ENCODE data around the gene KCND3. TPM values are rescaled to one million over a fixed set of nuclear protein-coding genes. Genes with fewer than 3 reads are reported as not detected.

Gene KCND3
- total RNA-seq, 1 donor from 2014 or later, result 2.6 TPM

GRCh38 chr1:111958075-111958474, 31.4 kb downstream of the KCND3 start:
- DNase-seq, result no peak

- DNase-seq, result no peak
Observed at GRCh38 chr1:111956155-111956771, 33.2 kb downstream of the KCND3 start.

GRCh38 chr1:111955755-111956154, 33.7 kb downstream of the KCND3 start:
- no peak for DNase-seq

DNA sequence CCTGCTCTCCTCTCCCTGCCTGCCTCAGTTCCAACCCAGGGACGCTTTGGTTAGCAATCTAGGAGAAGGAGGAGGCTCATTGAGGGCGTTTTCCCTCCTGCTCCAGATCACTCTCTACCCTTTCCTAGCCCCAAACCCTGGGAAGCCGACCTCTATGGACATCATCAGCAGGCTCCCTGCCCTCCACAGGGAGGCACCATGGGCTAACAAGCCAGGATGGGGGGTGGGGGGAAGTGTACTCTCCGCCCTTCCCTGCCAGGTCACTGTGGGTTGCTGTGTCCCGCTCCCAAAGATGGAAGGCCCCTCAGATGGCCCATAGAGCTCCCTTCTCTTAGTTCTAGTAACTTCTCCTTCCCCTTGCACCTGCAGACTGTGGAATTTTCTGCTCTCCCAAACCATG, 35.7 kb downstream of the KCND3 start:
- no peak for DNase-seq

- DNase-seq, result no peak
Observed at GRCh38 chr1:111952125-111952657, 37.3 kb downstream of the KCND3 start.

- DNase-seq, result peak; percentile 41
Observed at GRCh38 chr1:111948209-111949171, 41.0 kb downstream of the KCND3 start.

DNA sequence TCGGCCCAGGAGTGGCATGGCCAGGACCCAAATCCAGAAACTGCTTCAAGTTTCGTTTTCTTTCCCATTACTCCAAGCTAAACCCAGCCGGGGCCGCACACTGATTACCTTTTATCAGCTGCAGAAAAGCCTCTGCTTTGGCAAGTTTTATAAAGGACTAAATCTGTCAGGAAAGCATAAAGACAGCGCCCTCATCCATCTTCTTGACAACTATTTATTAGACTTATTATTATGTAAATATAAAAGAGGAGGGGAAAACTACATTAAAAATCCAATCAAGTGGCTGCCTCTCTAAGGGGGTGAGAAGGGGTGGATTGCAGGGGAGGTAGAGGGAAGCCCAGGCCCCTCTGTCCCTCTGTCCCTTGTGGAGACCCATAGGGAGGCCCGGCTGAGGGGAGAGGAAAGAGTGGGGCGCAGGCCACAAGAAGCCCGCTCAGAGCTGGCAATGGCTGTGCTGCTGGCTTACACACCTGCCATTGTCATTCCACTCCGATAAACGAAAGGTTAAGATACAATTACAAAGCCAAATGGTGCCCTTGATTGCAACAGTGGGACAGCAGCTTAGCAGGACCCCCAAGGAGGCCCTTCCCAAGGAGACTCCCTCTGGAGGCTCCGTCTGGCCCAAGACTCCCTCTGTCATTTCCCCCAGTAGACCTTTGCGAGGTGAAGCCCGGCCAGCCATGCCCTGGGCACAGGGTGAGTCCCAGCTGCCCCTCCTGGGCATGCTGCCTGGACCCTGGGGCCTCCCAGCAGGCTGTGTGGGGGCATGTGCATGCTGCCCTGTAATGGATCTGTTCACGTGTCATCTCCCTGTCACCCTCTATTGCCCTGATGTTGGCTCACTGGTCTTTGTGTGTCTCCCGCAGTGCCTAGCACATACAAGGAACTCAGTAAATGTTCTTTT, 45.4 kb downstream of the KCND3 start:
- peak; percentile 63 for DNase-seq

DNA sequence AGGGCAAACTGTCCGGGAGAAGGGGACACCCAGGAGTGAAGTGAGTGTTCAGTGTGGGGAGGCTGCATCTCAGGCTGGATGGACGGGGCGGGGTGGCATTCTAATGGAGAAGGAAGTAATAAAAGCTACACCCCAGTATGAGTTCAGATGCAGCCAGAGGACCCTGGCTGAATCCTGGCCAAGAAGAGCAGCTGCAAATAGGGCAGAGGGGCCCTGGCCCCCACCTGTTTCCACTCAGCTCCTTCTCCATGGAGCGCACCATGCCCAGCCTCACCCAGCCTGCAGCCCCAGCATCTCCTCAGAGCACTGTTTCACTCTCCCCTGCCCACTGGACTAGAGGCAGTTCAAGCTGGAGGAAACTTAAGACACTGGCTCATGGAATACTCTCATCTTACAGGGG, 46.4 kb downstream of the KCND3 start:
- DNase-seq, result peak; percentile 84

DNA sequence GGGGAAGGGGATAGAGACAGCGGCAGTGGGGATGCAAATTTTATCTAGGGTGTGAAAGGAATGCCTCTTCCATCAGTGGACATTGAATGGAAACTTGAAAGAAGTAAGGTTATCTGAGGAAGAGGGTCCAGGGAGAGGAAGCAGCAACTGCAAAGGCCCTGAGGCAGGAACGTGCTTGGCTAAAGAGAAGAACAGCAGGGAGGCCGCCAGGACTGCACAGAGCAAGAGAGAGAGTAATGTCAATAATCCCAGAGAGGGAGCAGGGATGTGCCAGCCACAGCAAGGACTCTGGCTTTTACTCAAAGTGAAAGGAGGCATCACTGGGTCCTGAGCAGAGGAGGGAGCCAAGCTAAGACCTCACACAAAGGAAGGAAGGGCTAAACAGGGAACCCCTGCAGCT, 50.9 kb downstream of the KCND3 start:
- DNase-seq, result no peak

- no peak for DNase-seq
Observed at GRCh38 chr1:111938123-111938522, 51.3 kb downstream of the KCND3 start.

GRCh38 chr1:111937147-111937725, 52.2 kb downstream of the KCND3 start:
- DNase-seq, result no peak

- no peak for DNase-seq
Observed at GRCh38 chr1:111934106-111934852, 55.2 kb downstream of the KCND3 start.

GRCh38 chr1:111930356-111930755, 59.1 kb downstream of the KCND3 start:
- DNase-seq, result no peak

- DNase-seq, result no peak
Observed at GRCh38 chr1:111928531-111928930, 60.9 kb downstream of the KCND3 start.

- no peak for DNase-seq
Observed at GRCh38 chr1:111927652-111928051, 61.8 kb downstream of the KCND3 start.

GRCh38 chr1:111924786-111925185, 64.7 kb downstream of the KCND3 start:
- no peak for DNase-seq

DNA sequence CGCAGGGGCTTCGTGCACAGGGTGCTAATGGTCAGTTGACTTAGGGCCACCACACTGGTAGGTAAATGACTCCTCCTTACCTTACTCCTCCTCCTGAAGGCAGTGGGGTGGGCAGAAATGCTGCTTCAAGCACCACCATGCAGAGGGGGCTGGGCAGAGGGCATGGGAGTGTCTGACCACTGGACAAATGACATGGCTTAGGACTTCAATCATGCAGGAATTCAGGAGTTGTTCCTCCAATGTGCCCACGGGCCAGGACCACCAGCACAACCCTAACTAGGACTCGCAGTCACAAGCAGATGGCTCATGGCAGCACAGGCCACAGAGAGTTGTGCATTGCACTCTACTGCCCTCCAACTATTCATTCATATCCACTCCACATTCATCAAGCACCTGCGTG, 65.7 kb downstream of the KCND3 start:
- no peak for DNase-seq

- DNase-seq, result no peak
Observed at GRCh38 chr1:111921948-111922347, 67.5 kb downstream of the KCND3 start.

DNA sequence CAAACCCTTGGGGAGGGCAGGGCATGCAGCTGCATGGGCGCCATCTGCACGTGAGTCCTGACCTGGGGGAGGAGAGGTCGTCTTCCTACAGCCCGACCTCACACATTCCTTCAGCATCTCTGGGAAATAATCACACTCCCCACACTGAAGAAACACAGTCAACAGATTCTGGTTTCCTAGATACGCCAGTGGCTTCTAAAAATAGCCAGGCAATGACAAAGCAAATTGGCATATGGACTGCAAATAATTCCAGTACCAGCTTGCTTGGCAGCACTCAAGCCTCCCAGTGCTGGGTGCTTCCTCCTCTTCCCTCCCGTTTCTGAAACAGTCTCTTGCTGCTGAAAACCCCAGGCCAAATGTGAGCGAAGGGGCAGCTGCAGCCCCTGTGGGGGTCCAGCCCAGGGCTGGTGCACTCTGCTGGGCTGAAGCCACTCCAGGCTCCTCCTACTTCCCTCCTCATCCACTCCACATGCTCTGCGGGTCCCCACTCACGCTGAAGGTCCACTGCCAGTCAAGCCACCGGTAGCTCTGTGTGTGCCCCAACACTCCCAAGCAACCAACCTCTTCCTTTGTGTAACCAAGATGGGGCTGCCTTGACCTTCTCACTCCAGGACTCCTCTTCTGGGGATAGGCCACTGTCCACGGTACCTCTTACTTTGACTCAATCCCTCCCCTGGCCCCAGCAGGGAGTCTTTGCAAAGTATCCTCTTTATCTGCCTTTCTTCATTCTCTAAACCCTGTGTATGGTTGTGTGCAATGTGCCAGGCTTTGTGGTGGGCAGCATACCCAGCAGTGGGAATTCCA, 69.0 kb downstream of the KCND3 start:
- DNase-seq, result peak; percentile 70

Measured in tongue (tissue), 2 donors.